ENCODE measurements around the gene POU2F1. TPM values are rescaled to one million over a fixed set of nuclear protein-coding genes. Genes with fewer than 3 reads are reported as not detected.

POU2F1 gene
- total and polyA plus RNA-seq, 11 donors, result 2.4 to 13.4 (median 8.8) TPM

DNA sequence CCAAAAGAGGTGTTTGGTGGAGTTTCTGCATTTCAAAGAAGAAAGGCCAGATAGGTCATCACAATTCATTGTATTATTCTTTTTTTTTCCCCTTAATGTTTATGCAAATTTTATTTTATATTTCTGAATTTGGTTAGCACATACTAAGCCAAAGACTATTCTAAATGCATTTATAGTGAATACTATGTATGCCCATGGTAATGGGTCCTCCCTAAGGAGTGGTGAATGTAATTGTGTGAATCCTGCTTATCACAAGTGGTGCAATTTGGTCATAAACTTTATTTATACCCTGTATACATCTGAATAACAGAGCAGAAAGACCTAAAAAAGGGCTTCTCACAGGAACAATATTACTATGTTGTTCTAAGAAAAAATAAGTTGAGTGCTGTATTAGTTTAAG, 198.6 kb downstream of the POU2F1 start:
- H3K4me3 ChIP-seq, result no peak overlapping the region
- H3K36me3 ChIP-seq, result peaks cover 0 to 46% (median 28%) of the 10 kb centered on the region in 9 donors
- no peak overlapping the region for H3K27ac ChIP-seq
- no peak for DNase-seq
- no peaks in the 10 kb centered on the region for H3K4me1 ChIP-seq
- intact Hi-C loops (cut with DNase I), result no loop called here
- H3K9me3 ChIP-seq, result no peaks in the 10 kb centered on the region
- TF ChIP-seq POLR2A (IDR thresholded peaks at IDR 0.05), result no peak
- TF ChIP-seq, protein P1, sequence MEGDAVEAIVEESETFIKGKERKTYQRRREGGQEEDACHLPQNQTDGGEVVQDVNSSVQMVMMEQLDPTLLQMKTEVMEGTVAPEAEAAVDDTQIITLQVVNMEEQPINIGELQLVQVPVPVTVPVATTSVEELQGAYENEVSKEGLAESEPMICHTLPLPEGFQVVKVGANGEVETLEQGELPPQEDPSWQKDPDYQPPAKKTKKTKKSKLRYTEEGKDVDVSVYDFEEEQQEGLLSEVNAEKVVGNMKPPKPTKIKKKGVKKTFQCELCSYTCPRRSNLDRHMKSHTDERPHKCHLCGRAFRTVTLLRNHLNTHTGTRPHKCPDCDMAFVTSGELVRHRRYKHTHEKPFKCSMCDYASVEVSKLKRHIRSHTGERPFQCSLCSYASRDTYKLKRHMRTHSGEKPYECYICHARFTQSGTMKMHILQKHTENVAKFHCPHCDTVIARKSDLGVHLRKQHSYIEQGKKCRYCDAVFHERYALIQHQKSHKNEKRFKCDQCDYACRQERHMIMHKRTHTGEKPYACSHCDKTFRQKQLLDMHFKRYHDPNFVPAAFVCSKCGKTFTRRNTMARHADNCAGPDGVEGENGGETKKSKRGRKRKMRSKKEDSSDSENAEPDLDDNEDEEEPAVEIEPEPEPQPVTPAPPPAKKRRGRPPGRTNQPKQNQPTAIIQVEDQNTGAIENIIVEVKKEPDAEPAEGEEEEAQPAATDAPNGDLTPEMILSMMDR (IDR thresholded peaks at IDR 0.05), result no peak
- no peaks in the 10 kb centered on the region for H3K27me3 ChIP-seq
- no peak for ATAC-seq

DNA sequence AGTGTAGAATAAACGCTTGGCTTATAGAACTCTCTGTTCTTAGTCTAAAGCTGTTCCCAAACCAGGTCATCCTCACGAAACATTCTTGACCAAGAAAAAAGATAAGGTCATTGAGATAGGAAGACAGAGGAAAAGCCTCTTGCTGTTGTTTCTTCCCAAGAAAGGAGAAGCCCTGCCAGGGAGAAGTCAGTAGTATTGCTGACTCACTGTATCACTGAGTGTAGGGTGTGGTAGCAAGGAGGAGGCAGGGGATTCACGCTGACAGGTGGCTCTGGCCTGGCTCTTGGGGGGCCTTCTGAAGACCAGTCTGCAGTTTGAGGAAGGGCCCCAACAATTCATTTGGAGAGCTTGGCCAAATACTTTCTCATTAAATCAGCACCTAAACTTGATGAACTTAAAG, 199.8 kb downstream of the POU2F1 start:
- Histone ChIP-seq H3K27ac (no peak overlapping the region), H3K36me3 (peaks cover 0 to 41% (median 16%) of the 10 kb centered on the region in 9 donors), H3K4me3 (no peak overlapping the region), H3K27me3 (no peaks in the 10 kb centered on the region), H3K9me3 (no peaks in the 10 kb centered on the region), H3K4me1 (no peaks in the 10 kb centered on the region)
- ATAC-seq, result no peak
- intact Hi-C loops (cut with DNase I), result no loop called here
- no peak for DNase-seq
- 33 to 65% (median 52%) methylated on average over 3 of the region's 3 CpGs for WGBS, 4 donors
- no peak for TF ChIP-seq POLR2A (IDR thresholded peaks at IDR 0.05)
- TF ChIP-seq, protein P1 (IDR thresholded peaks at IDR 0.05), result no peak

DNA sequence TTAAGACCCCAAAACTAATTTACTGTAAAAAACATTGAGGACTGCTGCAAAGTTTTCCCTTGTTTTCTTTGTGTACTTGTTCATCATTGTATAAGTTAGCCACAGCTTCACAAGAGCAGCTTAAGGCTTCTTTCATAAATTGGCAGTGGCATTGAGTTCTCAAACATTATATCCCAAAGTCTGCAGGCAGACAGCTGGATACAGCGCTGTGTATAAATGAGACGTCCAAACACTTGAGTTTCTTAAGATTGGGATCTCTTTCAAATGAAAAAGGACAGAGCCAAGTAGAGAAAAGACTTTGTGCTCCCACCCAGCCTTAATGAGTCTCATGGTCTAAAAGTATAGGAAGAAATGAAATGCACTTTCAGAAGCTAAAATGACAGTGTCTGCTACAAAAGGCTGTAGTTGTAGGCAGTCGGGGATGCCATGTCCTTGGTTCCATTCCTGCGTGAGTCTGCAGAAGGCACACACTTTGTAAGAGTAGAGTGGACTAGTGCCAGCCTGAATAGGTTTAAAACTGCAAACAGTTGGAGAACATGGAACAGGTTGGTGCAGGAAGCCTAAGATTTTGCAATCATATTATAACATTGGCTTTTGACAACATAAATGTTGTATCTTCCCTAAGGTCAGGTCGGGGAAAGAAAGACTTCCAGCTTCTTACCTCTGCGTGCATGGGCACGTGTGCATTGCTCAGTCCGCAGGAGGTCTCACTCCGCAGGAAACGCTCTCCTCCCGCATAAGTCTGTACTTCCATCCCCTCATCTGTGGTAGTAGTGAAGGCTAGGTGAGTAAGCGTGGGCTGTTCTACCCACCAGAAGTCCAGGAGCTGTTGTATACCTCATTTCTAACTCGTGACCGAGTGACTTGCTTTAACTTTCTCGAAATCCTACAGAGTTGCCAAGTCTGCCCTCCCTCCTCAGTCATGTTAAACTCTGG, 203.3 kb downstream of the POU2F1 start:
- DNase-seq (no peak), ATAC-seq (no peak)
- Histone ChIP-seq H3K9me3 (no peaks in the 10 kb centered on the region), H3K27ac (no peak overlapping the region), H3K36me3 (peaks cover 0 to 24% (median 3%) of the 10 kb centered on the region in 9 donors), H3K4me3 (no peak overlapping the region), H3K4me1 (peaks cover 0 to 15% (median 3%) of the 10 kb centered on the region in 12 donors), H3K27me3 (no peaks in the 10 kb centered on the region)
- TF ChIP-seq POLR2A (IDR thresholded peaks at IDR 0.05), result no peak
- TF ChIP-seq, protein P1 (IDR thresholded peaks at IDR 0.05), result no peak
- 88 to 92% (median 90%) methylated on average over 15 of the region's 15 CpGs for WGBS, 4 donors
- intact Hi-C loops (cut with DNase I), result no loop called here

DNA sequence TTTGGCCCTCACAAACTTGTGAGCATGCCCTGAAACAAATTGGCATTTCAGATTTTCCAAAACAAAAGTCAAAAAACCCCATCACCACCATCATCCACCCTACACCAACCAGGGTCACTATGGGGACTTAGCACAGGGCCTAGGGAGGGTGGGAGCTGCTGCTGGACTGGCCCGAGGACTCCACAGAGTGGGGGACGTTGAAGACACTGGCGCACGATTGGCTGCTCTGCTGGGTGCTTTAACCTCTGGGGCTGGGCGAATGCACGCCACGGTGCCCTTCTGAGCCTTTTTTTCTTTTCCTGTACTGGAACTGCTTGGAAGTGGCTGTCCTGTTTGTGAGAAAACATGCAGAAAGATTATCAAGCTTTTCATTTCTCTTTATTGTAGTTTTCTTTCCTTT, 204.8 kb downstream of the POU2F1 start:
- no peaks in the 10 kb centered on the region for H3K9me3 ChIP-seq
- peaks cover 0 to 16% (median 3%) of the 10 kb centered on the region in 12 donors for H3K4me1 ChIP-seq
- ATAC-seq (no peak), DNase-seq (no peak)
- H3K4me3 ChIP-seq, result no peak overlapping the region
- no peak overlapping the region for H3K27ac ChIP-seq
- TF ChIP-seq POLR2A (IDR thresholded peaks at IDR 0.05), result no peak
- TF ChIP-seq, protein P1 (IDR thresholded peaks at IDR 0.05), result no peak
- H3K27me3 ChIP-seq, result no peaks in the 10 kb centered on the region
- 89 to 90% (median 89%) methylated on average over 7 of the region's 7 CpGs for WGBS, 4 donors
- intact Hi-C loops (cut with DNase I), result no loop called here
- H3K36me3 ChIP-seq, result peaks cover 0 to 24% (median 3%) of the 10 kb centered on the region in 9 donors
